IPS-20b (cell line): ENCODE data around the gene FLOT1.

ENCODE experiments used
- H3K27ac ChIP-seq: one replicate; pipeline ENCODE4 v1.5.1; 2013; ENCODE audit warnings: low read length
- H3K27me3 ChIP-seq: 2 replicates; pipeline ENCODE4 v1.6.1; 2013; ENCODE audit warnings: mild to moderate bottlenecking, low read length, inconsistent platforms; ENCODE audit not compliant: insufficient read depth
- H3K36me3 ChIP-seq: 2 replicates; pipeline ENCODE4 v1.6.1; 2013; ENCODE audit warnings: low read depth, mild to moderate bottlenecking, inconsistent platforms, low read length, moderate library complexity; ENCODE audit not compliant: insufficient read depth
- H3K4me1 ChIP-seq: 2 replicates; pipeline ENCODE4 v1.6.1; 2013; ENCODE audit warnings: mild to moderate bottlenecking, control low read depth, inconsistent platforms, low read length, moderate library complexity; ENCODE audit not compliant: insufficient read depth
- H3K4me3 ChIP-seq: 2 replicates; pipeline ENCODE4 v1.5.1; 2013; ENCODE audit warnings: mild to moderate bottlenecking, low read length, inconsistent platforms
- H3K9ac ChIP-seq: 2 replicates; pipeline ENCODE4 v1.6.1; 2013; ENCODE audit warnings: low read depth, mild to moderate bottlenecking, inconsistent platforms, low read length, moderate library complexity
- H3K9me3 ChIP-seq: 2 replicates; pipeline ENCODE4 v1.6.1; 2013; ENCODE audit warnings: mild to moderate bottlenecking, low read depth, low read length, inconsistent platforms; ENCODE audit not compliant: insufficient read depth

FLOT1 gene

GRCh38 chr6:30703011-30703410 lies 39.5 kb downstream of the FLOT1 start:
- Histone ChIP-seq H3K4me3 (no peak overlapping the region), H3K4me1 (no peaks in the 10 kb centered on the region), H3K9ac (no peak overlapping the region), H3K9me3 (no peaks in the 10 kb centered on the region), H3K36me3 (peaks cover 75% of the 10 kb centered on the region), H3K27me3 (no peaks in the 10 kb centered on the region), H3K27ac (no peak overlapping the region)

- H3K27ac ChIP-seq: no peak overlapping the region
- no peak overlapping the region for H3K9ac ChIP-seq
- H3K36me3 ChIP-seq: peaks cover 53% of the 10 kb centered on the region
- H3K4me3 ChIP-seq: no peak overlapping the region
- H3K9me3 ChIP-seq: no peaks in the 10 kb centered on the region
- no peaks in the 10 kb centered on the region for H3K27me3 ChIP-seq
- H3K4me1 ChIP-seq: no peaks in the 10 kb centered on the region
Measured at GRCh38 chr6:30700340-30700739, 42.1 kb downstream of the FLOT1 start.

GRCh38 chr6:30696432-30696831 lies 46.1 kb downstream of the FLOT1 start:
- Histone ChIP-seq H3K4me3 (no peak overlapping the region), H3K27me3 (no peaks in the 10 kb centered on the region), H3K9me3 (no peaks in the 10 kb centered on the region), H3K4me1 (peaks cover 2% of the 10 kb centered on the region; the same call in 1 of the 2 replicates), H3K9ac (no peak overlapping the region), H3K36me3 (peaks cover 17% of the 10 kb centered on the region), H3K27ac (no peak overlapping the region)

GRCh38 chr6:30691208-30691847 lies 51.2 kb downstream of the FLOT1 start:
- H3K4me3 ChIP-seq: peak overlapping the region; percentile 92
- no peaks in the 10 kb centered on the region for H3K27me3 ChIP-seq
- H3K36me3 ChIP-seq: no peaks in the 10 kb centered on the region
- peak overlapping the region; percentile 87; the same call in 1 of the 2 replicates for H3K9ac ChIP-seq
- peaks cover 18% of the 10 kb centered on the region for H3K4me1 ChIP-seq
- no peaks in the 10 kb centered on the region for H3K9me3 ChIP-seq
- no peak overlapping the region for H3K27ac ChIP-seq

- Histone ChIP-seq H3K9ac (peak within 1 kb of the TSS; percentile 87; the same call in 1 of the 2 replicates), H3K4me3 (peak within 1 kb of the TSS; percentile 92), H3K36me3 (no peaks in the 10 kb centered on the region), H3K9me3 (no peaks in the 10 kb centered on the region), H3K27me3 (no peaks in the 10 kb centered on the region), H3K27ac (peak within 1 kb of the TSS; percentile 86), H3K4me1 (peaks cover 21% of the 10 kb centered on the region)
Measured at GRCh38 chr6:30690403-30691207, 51.9 kb downstream of the FLOT1 start, which contains the start of gene NRM. TSS of gene NRM (minus strand) at chr6:30690984. CDS start at chr6:30690974, 10 bp downstream.

GRCh38 chr6:30689985-30690384 lies 52.5 kb downstream of the FLOT1 start:
- Histone ChIP-seq H3K9me3 (no peaks in the 10 kb centered on the region), H3K36me3 (no peaks in the 10 kb centered on the region), H3K4me1 (peaks cover 23% of the 10 kb centered on the region), H3K27me3 (no peaks in the 10 kb centered on the region), H3K27ac (peak overlapping the region; percentile 86), H3K4me3 (peak overlapping the region; percentile 92), H3K9ac (peak overlapping the region; percentile 87; the same call in 1 of the 2 replicates)

GRCh38 chr6:30689022-30689865 lies 53.2 kb downstream of the FLOT1 start:
- Histone ChIP-seq H3K27ac (no peak overlapping the region), H3K36me3 (no peaks in the 10 kb centered on the region), H3K27me3 (no peaks in the 10 kb centered on the region), H3K4me1 (peaks cover 23% of the 10 kb centered on the region), H3K9me3 (no peaks in the 10 kb centered on the region), H3K9ac (no peak overlapping the region; the same call in 1 of the 2 replicates), H3K4me3 (peak overlapping the region; percentile 92)

GRCh38 chr6:30688569-30688968 lies 53.9 kb downstream of the FLOT1 start:
- peak overlapping the region; percentile 80; the same call in 1 of the 2 replicates for H3K9ac ChIP-seq
- H3K27me3 ChIP-seq: no peaks in the 10 kb centered on the region
- H3K4me3 ChIP-seq: no peak overlapping the region
- no peak overlapping the region for H3K27ac ChIP-seq
- H3K36me3 ChIP-seq: no peaks in the 10 kb centered on the region
- no peaks in the 10 kb centered on the region for H3K9me3 ChIP-seq
- peaks cover 27% of the 10 kb centered on the region for H3K4me1 ChIP-seq

GRCh38 chr6:30687659-30688431 lies 54.6 kb downstream of the FLOT1 start:
- peak overlapping the region; percentile 80 for H3K9ac ChIP-seq
- H3K27me3 ChIP-seq: no peaks in the 10 kb centered on the region
- no peaks in the 10 kb centered on the region for H3K36me3 ChIP-seq
- peak overlapping the region; percentile 44 for H3K27ac ChIP-seq
- peak overlapping the region; percentile 82 for H3K4me3 ChIP-seq
- H3K4me1 ChIP-seq: peaks cover 34% of the 10 kb centered on the region
- no peaks in the 10 kb centered on the region for H3K9me3 ChIP-seq

- peak overlapping the region; percentile 44 for H3K27ac ChIP-seq
- H3K4me3 ChIP-seq: peak overlapping the region; percentile 82
- H3K27me3 ChIP-seq: no peaks in the 10 kb centered on the region
- no peaks in the 10 kb centered on the region for H3K36me3 ChIP-seq
- peak overlapping the region; percentile 80 for H3K9ac ChIP-seq
- H3K9me3 ChIP-seq: no peaks in the 10 kb centered on the region
- peaks cover 42% of the 10 kb centered on the region for H3K4me1 ChIP-seq
Measured at GRCh38 chr6:30686908-30687658, 55.4 kb downstream of the FLOT1 start.
